Colon (tissue), 2 donors: ENCODE measurements around the gene ASMTL.
"Not testable (repeated sequence)": the region's sequence is repeated elsewhere in the genome, so short reads cannot be mapped to it uniquely, and the experiment has no call there.

Experiments used
- FAIRE-seq: peaks from 2 replicates; lab custom pipeline; 2012; peaks lifted over from hg19 to GRCh38; lab: Jason Lieb, UNC
- donor health status: control.
- donor health status: control.

Gene ASMTL

DNA sequence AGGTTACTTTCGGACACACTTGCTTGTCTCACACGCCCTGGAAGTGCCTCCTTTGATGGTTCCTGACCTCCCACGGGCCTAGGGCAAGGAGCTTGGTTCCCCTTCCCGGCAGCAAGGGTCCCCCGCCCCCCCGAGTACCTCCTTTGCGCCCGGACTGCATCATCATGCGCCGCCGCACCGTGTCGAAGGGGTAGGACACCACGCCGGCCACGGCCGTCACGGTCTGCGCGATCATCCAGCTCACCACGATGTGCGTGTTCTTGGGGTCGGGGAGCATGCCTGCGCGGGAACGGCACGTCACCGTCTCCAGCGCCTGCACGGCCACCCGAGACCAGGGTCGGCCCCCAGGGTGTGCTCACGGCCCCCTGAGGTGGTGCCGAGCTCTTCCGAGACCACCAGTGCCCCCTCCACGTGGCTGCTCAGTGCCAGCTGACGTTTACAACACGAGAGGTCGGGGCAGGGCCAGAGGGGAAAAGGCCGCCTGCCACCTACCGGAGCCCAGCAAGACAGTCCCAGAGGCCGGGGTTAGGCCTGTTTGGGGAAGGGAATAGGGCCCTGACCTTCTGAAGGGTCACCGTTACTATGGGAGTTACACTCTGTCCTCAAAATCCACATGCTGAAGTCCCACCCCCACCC lies 65.5 kb downstream of the ASMTL start:
- no peak for FAIRE-seq

DNA sequence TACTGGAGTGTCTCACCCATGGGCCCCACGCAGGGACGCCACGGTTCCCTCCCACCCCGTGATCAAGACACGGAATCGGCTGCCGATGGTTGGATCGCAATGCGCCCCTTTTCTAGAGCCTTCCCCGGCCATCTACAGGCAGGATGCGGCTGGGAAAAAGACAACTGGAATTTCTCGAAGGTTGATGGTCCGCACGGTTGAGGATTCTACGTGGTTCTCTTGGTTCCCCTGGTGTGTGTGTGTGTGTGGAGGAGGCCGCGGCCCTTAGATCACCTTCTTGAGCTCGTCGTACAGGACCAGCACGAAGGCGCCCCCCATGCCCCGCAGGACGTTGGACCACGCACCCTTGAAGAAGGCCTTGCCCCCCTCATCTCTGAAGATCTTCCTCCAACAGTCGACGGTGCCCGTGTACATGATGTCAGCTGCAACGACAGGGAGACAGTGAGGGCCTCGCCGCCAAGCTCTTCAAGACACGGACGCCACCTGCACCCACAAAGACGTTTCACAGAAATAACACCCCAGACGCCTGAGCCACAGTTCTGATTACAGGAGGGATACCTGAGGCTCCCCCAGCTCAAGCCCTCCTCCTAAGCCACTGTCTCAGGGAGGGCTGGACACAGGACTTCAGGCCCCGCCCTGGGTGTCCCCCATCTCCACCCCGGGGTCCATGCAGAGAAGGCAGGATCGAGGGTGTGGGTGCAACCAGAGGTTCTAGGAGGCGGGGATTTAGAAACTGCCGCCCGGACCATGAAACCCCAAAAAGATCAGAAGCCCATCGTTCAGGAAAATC lies 66.2 kb downstream of the ASMTL start:
- FAIRE-seq: no peak

DNA sequence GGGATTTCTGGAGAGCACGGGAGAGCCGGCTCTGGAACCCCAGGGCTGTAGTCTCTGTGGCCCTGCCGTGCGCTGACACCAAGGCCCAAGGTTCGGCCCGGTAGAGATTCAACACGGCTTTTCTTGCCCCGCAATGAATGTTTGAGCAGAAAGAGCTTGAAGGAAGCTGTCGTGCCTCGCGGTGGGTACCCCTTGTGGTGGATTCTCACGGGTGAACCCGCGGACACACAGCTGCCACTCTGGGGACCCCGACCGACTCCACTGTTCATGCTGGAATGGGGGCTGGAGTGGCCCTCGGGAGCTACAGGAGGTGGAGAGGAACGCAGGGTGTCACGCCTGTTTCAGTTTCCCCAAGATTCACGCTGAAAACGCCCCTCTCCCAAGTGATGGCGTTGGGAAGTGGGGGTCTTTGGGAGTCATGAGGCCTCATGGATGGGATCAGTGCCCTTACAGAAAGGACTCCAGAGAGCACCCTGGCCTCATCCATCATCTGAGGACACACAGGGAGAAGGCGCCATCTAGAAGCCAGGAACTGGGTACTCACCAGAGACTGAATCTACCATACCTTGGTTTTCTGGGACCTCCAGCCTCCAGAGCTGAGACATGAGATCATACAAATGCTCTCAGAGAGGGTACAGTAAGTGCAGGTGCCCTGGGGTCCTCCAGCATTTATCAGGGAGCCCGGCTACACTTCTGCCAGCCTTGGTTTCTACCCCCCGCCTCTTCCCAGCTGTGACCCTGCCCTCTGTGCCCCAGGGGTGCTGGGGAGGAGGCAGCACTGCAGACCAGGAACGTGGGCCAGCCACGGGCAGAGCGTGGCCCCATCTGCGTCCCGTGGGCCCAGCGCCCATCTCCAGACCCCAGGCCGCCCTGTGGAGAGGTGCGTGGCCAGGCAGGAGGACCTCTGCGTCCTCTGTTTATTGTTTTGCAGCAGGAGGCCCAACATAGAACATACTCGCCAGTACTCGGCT lies 67.2 kb downstream of the ASMTL start:
- FAIRE-seq: no peak

DNA sequence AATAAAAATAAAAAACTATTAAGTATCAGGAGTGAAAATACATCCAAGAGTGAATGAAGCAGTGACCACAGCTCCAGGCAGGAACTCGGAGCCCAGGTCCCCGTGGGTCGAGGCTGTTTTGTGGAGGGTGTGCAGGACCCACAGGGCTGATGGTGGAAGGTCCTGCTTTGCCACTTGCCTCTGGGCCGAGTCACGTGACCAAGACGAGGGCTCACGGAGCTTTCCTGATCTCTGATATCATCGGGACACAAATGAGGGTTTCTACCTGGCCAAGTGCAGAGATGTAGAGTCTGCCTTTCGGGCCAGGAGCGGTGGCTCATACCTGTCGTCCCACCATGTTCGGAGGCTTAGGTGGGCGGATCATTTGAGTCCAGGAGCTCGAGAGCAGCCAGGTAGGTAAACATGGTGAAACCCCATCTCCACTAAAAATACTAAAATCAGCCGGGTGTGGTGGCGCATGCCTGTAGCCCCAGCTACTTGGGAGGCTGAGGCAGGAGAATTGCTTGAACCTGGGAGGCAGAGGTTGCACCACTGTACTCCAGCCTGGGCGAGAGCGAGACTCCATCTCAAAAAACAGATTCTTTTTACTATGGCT lies 68.0 kb downstream of the ASMTL start:
- FAIRE-seq: no peak

DNA sequence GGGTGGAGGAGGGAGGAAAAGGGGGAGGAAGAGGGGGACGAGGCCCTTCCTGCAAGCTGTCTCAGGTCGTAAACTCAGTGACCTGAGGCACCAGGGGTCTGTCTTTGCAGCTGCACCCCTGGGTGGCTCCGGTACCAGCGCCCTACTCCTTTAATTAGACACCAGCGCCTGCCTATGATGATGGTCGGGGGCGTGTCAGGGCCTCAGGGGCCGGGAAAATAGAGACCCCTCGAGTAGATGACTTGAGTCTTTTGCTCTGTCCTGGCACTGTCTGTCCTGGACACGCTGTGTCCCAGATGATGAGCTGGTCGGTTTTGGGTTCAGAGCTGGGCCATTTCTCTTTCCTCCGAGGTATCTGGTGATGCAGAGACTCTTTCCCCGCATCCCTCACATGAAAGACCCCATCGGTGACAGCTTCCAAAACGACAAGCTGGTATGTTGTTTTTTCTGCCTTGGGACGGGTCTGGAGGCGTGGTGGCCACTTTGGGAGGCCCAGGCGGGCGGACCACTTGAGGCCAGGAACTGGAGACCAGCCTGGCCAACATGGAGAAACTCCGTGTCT lies 72.0 kb downstream of the ASMTL start:
- no peak for FAIRE-seq

DNA sequence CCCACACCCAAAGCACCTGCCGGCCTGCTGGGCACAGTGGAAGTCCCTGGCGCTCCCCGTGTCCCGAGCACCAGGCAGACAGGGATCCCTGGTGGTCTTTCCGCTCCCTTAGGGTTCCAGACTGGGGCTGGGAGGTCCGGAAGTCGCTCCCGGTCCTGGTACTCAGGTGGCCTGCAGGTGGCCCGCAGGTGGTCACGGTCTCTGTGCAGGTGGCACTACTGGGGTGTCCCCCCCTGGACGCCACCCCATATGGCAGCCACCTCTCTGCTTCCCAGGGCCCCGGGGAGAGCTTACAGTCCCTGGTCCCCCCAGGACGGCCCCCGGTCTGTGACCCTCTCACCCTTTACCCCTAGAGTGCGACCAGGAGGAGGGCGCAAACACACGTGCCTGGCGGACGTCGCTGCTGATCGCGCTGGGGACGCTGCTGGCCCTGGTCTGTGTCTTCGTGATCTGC lies 74.4 kb downstream of the ASMTL start:
- no peak for FAIRE-seq

DNA sequence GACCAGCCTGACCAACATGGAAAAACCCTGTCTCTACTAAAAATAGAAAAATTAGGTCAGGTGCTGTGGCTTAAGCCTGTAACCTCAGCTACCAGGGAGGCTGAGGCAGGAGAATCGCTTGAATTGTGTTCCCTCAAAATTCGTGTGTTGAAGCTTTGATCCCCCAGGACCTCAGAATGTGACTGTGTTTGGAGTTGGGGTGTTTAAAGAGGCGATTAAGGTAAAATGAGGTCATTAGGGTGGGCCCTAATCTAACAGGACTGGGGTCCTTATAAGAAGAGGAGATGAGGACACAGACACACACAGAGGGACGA lies 84.4 kb downstream of the ASMTL start:
- FAIRE-seq: no peak

DNA sequence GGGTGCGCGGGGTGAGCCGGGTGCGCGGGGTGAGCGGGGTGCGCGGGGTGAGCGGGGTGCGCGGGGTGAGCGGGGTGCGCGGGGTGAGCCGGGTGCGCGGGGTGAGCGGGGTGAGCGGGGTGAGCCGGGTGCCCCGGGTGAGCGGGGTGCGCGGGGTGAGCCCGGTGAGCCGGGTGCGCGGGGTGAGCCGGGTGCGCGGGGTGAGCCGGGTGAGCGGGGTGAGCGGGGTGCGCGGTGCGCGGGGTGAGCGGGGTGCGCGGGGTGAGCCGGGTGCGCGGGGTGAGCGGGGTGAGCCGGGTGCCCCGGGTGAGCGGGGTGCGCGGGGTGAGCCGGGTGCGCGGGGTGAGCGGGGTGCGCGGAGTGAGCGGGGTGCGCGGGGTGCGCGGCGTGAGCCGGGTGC lies 86.3 kb downstream of the ASMTL start:
- FAIRE-seq: not testable (repeated sequence)

DNA sequence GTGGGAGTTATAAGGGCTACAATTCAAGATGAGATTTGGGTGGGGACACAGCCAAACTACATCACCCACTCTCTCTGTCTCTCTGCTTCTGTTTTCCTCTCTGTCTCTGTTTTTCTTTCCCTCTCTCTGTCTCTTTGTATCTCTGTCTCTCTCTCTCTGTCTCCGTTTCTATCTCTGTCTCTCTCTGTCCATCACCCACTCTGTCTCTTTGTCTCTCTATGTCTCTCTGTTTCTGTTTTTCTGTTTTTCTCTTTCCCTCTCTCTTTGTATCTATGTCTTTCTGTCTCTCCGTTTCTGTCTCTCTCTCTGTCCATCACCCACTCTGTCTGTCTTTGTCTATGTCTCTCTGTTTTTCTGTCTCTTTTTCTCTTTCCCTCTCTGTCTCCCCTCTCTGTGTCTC lies 90.8 kb downstream of the ASMTL start:
- FAIRE-seq: no peak

DNA sequence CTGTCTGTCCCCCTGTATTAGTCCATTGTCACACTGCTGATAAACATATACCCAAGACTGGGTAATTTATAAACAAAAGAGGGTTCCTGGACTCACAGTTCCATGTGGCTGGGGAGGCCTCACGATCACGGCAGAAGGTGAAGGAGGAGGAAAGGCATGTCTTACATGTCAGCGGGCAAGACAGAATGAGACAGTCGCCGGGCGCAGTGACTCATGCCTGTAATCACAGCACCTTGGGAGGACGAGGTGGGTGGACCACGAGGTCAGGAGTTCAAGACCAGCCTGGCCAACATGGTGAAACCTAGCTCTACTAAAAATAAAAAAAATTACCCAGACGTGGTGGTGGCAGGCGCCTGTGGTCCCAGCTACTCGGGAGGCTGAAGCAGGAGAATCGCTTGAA lies 91.4 kb downstream of the ASMTL start:
- no peak for FAIRE-seq

DNA sequence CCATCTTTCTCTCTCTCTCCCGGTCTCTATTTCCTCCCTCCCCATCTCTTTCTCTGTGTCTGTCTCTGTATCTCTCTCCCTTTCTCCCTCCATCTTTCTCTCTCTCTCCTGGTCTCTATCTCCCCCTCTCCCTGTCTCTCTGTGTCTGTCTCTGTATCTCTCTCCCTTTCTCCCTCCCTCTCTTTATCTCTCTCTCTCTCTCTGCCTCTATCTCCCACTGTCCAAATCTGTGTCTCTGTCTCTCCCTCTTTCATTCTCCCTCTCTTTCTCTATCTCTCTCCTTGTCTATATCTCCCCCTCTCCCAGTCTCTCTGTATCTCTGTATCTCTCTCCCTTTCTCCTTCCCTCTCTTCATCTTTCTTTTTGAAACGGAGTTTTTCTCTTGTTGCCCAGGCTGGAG lies 92.5 kb downstream of the ASMTL start:
- no peak for FAIRE-seq

DNA sequence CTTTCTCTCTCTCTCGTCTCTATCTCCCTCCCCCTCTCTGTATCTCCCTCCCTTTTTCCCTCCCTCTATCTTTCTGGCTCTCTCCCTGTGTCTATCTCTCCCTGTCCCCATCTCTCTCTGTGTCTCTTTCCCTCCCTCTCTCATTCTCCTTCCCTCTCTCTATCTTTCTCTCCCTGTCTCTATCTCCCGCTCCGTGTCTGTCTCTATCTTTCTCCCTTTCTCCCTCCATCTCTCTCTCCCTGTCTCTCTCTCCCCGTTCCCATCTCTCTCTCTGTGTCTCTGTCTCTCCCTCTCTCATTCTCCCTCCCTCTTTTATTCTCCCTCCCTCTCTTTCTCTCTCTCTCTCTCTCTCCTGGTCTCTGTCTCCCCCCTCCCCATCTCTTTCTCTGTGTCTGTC lies 93.2 kb downstream of the ASMTL start:
- FAIRE-seq: no peak

DNA sequence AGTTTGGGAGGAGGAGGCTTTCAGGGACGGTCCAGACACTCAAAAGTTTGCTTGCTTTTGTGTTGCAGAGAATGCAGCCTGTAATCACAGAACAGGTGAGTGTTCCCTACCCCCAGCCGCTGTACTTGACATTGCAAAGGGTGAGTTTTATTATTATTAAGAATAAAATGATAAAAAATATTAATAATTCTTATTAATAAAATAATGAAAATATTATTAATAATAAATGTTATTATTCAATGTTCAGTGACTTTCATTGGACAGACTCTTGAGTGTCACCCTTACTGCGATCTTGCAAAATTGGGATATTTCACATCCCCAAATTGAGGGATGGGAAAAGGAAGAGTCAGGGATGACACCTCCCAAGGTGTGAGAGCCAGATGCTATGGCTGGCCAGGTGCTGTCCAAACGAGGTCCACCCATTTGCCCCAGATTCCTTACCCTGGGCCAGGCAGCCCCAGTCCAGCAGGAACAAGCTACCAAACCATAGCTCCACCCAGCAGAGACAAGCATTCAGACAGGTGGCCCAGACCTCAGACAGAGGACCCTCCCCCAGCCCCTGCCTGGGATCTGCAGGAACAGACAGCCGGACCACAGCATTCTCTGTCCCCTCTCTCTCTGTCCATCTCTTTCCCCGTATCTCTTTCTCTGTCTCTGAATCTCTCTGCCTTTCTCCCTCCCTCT lies 93.8 kb downstream of the ASMTL start:
- FAIRE-seq: no peak

DNA sequence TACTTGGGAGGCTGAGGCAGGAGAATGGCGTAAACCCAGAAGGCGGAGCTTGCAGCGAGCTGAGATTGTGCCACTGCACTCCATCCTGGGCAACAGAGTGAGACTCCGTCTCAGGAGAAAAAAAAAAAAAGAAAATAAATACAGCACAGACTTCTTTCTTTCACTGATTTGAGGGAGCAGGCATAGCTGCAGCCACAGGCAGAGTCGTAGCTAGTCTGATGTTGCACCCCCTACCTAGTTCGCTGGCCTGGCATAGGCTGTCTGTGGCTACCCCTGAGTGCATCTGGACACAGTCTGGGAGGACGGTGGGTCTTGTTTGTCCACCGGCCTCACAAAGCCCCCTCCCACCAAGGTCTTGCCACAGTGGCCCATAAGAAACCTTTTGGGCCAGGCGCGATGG lies 94.7 kb downstream of the ASMTL start:
- no peak for FAIRE-seq

DNA sequence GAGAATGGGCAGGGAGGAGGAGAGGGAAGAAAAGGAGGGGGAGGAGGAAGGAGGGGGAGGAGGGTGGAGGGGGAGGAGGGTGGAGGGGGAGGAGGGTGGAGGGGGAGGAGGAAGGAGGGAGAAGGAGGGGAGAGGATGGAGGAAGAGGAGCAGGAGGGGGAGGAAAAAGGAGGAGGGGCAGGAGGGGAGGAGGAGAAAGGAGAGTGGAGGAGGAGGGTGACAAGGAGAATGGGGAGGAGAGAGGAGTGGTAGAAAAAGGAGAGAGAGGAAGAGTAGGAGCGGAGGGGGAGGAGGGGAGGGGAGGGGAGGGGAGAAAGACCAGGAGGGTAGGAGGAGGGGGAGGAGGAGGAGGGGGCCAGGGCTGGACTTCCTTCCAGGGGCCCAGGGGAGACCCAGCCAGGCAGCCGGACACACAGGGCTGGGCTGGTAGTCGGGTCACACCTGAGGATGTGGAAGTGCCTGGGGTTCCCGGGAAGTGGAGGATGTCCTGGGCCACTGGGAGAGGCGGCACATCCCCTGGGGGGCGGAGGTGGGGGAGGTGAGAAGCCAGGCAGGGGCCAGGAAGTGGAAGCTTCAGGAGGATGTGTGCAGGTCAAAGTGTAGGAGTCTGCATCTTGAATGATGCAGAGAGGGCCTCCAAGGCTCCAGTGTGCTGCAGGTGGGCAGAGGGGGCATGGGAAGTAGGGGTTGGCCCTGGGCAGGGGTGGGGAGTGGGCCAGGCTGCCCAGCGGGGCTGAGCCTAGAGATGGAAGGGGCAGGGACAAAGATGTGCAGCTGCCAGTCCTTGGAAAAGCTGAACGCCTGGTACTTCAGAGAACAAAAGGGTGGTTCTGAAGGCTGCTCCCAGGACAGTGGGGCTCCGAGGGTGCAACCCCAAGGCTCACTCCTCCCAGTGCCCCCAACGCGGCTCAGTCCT lies 97.3 kb downstream of the ASMTL start:
- FAIRE-seq: no peak

DNA sequence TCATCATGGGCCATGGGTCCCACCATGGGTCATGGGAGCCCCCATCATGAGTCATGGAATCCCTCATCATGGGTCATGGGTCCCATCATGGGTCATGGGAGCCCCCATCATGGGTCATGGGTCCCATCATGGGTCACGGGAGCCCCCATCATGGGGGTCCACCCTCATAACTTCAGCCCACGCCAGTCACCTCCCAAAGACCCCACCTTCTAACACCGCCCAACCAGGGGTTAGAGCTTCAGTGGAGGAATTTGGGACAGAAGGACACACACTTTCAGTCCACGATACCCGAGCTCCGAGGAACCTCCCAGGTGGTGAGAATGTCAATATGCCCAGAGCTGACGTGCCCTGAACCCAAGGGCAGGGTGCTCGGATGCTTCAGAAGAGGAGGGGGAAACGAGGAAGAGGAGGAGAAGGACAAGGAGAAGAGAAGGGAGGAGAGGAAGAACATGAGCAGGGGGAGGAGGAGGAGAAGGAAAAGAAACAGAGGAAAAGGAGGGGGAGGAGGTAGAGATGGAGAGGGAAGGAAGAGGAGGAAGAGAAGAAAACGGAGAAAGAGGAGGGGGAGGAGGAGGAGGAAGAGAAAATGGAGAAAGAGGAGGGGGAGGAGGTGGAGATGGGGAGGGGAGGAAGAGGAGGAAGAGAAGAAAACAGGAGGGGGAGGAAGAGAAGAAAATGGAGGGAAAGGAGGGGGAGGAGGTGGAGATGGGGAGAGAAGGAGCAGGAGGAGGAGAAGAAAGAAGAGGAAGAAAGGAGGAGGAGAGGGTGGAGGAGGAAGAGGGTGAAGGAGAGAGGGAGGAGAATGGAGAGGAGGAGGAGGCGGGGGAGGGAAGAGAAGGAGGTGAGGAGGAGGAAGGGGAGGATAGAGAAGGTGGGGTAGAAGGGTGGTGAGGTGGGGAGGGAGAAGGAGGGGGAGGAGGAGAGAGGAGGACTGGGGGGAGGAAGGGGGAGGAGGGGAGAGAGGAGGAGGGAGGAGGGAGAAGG lies 98.4 kb downstream of the ASMTL start:
- FAIRE-seq: no peak
